HEK293 (cell line): ENCODE measurements around the gene PRDX2.

Experiments
- ZIC2 ChIP-seq: fragments of 450-650 bp; formaldehyde crosslinking; IDR thresholded peaks from 2 replicates; pipeline ENCODE4 v1.5.1; 2016; ENCODE audit warnings: missing biosample characterization, missing genetic modification characterization
- ZNF239 ChIP-seq: fragments of 450-650 bp; formaldehyde crosslinking; IDR thresholded peaks from 2 replicates; pipeline ENCODE4 v1.5.1; 2016; ENCODE audit warnings: missing biosample characterization, missing genetic modification characterization
- ZNF292 ChIP-seq: fragments of 450-650 bp; formaldehyde crosslinking; IDR thresholded peaks from 2 replicates; pipeline ENCODE4 v1.5.1; 2016; ENCODE audit warnings: low read depth, missing biosample characterization, missing genetic modification characterization, borderline replicate concordance
- ZNF530 ChIP-seq: fragments of 450-650 bp; formaldehyde crosslinking; IDR thresholded peaks from 2 replicates; pipeline ENCODE4 v1.5.1; 2016; ENCODE audit warnings: low read depth, missing biosample characterization, missing genetic modification characterization
- TF ChIP-seq, protein P1 (sequence below): fragments of 450-650 bp; formaldehyde crosslinking; IDR thresholded peaks from 2 replicates; pipeline ENCODE4 v1.5.1; 2016; ENCODE audit warnings: missing biosample characterization, missing genetic modification characterization
- TF ChIP-seq, protein P2 (sequence below): fragments of 450-650 bp; formaldehyde crosslinking; IDR thresholded peaks from 2 replicates; pipeline ENCODE4 v1.5.1; 2016; ENCODE audit warnings: missing biosample characterization, missing genetic modification characterization

DNA sequence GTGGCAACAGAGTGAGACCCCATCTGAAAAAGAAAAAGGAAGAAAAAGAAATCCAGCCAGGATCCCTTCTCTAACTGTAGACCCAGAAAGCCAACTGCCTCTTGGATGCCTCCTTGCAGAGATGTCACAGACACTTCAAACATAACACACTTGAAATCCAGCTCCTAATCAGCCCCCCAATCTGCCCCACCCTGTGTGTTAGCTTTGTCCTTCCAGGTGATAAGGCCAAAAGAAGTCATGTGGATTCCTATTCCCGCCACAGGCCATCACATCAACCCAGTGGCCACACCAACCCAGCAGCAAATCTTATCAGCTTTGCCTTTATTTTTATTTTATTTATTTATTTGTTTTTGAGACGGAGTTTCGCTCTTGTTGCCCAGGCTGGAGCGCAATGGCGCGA is 41.9 kb downstream of the PRDX2 start:
- TF ChIP-seq ZNF239 (no peak), ZNF292 (no peak), ZIC2 (tag by site-specific recombination) (no peak), ZNF530 (tag by site-specific recombination) (no peak)
- TF ChIP-seq, protein P1, sequence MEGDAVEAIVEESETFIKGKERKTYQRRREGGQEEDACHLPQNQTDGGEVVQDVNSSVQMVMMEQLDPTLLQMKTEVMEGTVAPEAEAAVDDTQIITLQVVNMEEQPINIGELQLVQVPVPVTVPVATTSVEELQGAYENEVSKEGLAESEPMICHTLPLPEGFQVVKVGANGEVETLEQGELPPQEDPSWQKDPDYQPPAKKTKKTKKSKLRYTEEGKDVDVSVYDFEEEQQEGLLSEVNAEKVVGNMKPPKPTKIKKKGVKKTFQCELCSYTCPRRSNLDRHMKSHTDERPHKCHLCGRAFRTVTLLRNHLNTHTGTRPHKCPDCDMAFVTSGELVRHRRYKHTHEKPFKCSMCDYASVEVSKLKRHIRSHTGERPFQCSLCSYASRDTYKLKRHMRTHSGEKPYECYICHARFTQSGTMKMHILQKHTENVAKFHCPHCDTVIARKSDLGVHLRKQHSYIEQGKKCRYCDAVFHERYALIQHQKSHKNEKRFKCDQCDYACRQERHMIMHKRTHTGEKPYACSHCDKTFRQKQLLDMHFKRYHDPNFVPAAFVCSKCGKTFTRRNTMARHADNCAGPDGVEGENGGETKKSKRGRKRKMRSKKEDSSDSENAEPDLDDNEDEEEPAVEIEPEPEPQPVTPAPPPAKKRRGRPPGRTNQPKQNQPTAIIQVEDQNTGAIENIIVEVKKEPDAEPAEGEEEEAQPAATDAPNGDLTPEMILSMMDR (tag by site-specific recombination), result no peak
- TF ChIP-seq, protein P2, sequence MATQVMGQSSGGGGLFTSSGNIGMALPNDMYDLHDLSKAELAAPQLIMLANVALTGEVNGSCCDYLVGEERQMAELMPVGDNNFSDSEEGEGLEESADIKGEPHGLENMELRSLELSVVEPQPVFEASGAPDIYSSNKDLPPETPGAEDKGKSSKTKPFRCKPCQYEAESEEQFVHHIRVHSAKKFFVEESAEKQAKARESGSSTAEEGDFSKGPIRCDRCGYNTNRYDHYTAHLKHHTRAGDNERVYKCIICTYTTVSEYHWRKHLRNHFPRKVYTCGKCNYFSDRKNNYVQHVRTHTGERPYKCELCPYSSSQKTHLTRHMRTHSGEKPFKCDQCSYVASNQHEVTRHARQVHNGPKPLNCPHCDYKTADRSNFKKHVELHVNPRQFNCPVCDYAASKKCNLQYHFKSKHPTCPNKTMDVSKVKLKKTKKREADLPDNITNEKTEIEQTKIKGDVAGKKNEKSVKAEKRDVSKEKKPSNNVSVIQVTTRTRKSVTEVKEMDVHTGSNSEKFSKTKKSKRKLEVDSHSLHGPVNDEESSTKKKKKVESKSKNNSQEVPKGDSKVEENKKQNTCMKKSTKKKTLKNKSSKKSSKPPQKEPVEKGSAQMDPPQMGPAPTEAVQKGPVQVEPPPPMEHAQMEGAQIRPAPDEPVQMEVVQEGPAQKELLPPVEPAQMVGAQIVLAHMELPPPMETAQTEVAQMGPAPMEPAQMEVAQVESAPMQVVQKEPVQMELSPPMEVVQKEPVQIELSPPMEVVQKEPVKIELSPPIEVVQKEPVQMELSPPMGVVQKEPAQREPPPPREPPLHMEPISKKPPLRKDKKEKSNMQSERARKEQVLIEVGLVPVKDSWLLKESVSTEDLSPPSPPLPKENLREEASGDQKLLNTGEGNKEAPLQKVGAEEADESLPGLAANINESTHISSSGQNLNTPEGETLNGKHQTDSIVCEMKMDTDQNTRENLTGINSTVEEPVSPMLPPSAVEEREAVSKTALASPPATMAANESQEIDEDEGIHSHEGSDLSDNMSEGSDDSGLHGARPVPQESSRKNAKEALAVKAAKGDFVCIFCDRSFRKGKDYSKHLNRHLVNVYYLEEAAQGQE (tag by site-specific recombination), result no peak
